ENCODE data around the gene PRM1.

DNA sequence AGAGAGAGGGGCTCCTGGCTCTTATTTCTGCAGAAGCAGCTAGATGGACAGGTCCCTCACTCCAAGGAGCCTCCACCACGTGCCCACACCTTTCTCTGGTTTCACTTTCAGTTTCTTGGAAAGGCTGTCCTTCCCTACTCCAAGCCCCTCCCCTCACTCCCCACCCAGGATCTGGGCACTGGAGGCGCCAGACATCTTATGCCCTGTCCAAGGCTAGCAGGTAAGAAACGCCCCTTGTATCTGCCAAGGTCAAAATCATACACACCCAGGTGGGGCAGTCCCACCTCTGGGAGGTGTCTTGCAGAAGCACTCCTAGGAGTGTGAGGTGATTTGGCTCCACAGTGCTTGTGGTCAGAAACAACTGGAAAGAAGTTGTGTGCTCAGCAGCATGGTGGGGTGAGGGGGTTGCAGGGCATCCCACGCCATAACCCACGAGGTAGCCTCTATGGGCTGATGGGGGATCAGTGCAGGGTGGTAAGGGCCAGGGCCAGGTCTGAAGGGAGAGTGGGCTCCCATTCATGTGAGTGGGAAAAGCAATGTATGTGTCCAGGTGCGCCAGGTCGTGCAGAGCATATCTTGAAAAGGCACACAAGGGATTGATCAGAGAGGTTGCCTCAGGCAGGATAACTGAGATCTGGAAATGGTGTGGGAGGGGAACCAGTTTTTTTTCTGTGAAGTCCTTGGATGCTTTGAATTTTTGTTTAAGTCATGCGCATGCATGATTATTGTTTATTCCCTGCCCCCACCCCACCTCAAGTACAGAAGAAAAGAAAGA, 31.8 kb upstream of the PRM1 start:
- TF ChIP-seq, protein P1, sequence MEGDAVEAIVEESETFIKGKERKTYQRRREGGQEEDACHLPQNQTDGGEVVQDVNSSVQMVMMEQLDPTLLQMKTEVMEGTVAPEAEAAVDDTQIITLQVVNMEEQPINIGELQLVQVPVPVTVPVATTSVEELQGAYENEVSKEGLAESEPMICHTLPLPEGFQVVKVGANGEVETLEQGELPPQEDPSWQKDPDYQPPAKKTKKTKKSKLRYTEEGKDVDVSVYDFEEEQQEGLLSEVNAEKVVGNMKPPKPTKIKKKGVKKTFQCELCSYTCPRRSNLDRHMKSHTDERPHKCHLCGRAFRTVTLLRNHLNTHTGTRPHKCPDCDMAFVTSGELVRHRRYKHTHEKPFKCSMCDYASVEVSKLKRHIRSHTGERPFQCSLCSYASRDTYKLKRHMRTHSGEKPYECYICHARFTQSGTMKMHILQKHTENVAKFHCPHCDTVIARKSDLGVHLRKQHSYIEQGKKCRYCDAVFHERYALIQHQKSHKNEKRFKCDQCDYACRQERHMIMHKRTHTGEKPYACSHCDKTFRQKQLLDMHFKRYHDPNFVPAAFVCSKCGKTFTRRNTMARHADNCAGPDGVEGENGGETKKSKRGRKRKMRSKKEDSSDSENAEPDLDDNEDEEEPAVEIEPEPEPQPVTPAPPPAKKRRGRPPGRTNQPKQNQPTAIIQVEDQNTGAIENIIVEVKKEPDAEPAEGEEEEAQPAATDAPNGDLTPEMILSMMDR (IDR thresholded peaks at IDR 0.05 in 8 of 11, conservative IDR thresholded peaks at IDR 0.05 in 3 of 11) = no peak
- no peak for TF ChIP-seq POLR2A (IDR thresholded peaks at IDR 0.05)

All from spleen (tissue), 7 donors.